ENCODE measurements around the gene CACTIN.

Gene CACTIN

GRCh38 chr19:3565139-3565538, 61.5 kb downstream of the CACTIN start:
- DNase-seq (ENCODE audit: low read depth), result no peak

GRCh38 chr19:3563709-3564524, 62.7 kb downstream of the CACTIN start:
- no peak for DNase-seq (ENCODE audit: low read depth)

Data from T follicular helper cell (primary cell).